ENCODE measurements around the gene TCFL5.

GRCh38 chr20:62860391-62860923, 1.2 kb downstream of the TCFL5 start:
- TF ChIP-seq, protein P1, sequence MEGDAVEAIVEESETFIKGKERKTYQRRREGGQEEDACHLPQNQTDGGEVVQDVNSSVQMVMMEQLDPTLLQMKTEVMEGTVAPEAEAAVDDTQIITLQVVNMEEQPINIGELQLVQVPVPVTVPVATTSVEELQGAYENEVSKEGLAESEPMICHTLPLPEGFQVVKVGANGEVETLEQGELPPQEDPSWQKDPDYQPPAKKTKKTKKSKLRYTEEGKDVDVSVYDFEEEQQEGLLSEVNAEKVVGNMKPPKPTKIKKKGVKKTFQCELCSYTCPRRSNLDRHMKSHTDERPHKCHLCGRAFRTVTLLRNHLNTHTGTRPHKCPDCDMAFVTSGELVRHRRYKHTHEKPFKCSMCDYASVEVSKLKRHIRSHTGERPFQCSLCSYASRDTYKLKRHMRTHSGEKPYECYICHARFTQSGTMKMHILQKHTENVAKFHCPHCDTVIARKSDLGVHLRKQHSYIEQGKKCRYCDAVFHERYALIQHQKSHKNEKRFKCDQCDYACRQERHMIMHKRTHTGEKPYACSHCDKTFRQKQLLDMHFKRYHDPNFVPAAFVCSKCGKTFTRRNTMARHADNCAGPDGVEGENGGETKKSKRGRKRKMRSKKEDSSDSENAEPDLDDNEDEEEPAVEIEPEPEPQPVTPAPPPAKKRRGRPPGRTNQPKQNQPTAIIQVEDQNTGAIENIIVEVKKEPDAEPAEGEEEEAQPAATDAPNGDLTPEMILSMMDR (IDR thresholded peaks at IDR 0.05), result no peak
- TF ChIP-seq ZFX (IDR thresholded peaks at IDR 0.05; ENCODE audit: borderline replicate concordance), result no peak
